Skeletal muscle satellite cell (primary cell): ENCODE measurements around the gene TSGA10IP.
A peak's percentile ranks its signal among the peaks of the same experiment; 100 is the strongest.

Experiments used
- H3K27me3 ChIP-seq: 2 replicates; pipeline ENCODE4 v1.7.0; 2013; ENCODE audit warnings: low read length; ENCODE audit not compliant: control insufficient read depth, insufficient read depth
- H3K36me3 ChIP-seq: 2 replicates; pipeline ENCODE4 v1.7.0; 2013; ENCODE audit warnings: mild to moderate bottlenecking, control low read depth, low read length; ENCODE audit not compliant: insufficient read depth
- H3K4me1 ChIP-seq: 2 replicates; pipeline ENCODE4 v1.7.0; 2013; ENCODE audit warnings: low read length; ENCODE audit not compliant: control insufficient read depth, insufficient read depth
- H3K4me2 ChIP-seq: 2 replicates; pipeline ENCODE4 v1.7.0; 2013; ENCODE audit warnings: mild to moderate bottlenecking, low read length
- H3K4me3 ChIP-seq: 2 replicates; pipeline ENCODE4 v1.7.0; 2013; ENCODE audit warnings: low read length
- H3K9ac ChIP-seq: 2 replicates; pipeline ENCODE4 v1.7.0; 2013; ENCODE audit warnings: mild to moderate bottlenecking, low read depth, low read length, moderate library complexity
- H3K9me3 ChIP-seq: replicated peaks from 2 replicates; pipeline ENCODE4 v1.7.0; 2013; ENCODE audit warnings: mild to moderate bottlenecking, control low read depth, low read length

The TSGA10IP gene

GRCh38 chr11:65906602-65907001 is 38.7 kb upstream of the TSGA10IP start:
- no peak overlapping the region for H3K9ac ChIP-seq
- no peaks in the 10 kb centered on the region for H3K9me3 ChIP-seq
- H3K4me2 ChIP-seq: no peak overlapping the region
- no peak overlapping the region for H3K4me3 ChIP-seq
- no peaks in the 10 kb centered on the region for H3K27me3 ChIP-seq
- H3K36me3 ChIP-seq: no peaks in the 10 kb centered on the region
- H3K4me1 ChIP-seq: peaks cover 53% of the 10 kb centered on the region

GRCh38 chr11:65907878-65908277 is 37.4 kb upstream of the TSGA10IP start:
- Histone ChIP-seq H3K9ac (no peak overlapping the region), H3K4me2 (no peak overlapping the region), H3K4me1 (peaks cover 53% of the 10 kb centered on the region), H3K4me3 (no peak overlapping the region), H3K27me3 (no peaks in the 10 kb centered on the region), H3K9me3 (no peaks in the 10 kb centered on the region), H3K36me3 (no peaks in the 10 kb centered on the region)

DNA sequence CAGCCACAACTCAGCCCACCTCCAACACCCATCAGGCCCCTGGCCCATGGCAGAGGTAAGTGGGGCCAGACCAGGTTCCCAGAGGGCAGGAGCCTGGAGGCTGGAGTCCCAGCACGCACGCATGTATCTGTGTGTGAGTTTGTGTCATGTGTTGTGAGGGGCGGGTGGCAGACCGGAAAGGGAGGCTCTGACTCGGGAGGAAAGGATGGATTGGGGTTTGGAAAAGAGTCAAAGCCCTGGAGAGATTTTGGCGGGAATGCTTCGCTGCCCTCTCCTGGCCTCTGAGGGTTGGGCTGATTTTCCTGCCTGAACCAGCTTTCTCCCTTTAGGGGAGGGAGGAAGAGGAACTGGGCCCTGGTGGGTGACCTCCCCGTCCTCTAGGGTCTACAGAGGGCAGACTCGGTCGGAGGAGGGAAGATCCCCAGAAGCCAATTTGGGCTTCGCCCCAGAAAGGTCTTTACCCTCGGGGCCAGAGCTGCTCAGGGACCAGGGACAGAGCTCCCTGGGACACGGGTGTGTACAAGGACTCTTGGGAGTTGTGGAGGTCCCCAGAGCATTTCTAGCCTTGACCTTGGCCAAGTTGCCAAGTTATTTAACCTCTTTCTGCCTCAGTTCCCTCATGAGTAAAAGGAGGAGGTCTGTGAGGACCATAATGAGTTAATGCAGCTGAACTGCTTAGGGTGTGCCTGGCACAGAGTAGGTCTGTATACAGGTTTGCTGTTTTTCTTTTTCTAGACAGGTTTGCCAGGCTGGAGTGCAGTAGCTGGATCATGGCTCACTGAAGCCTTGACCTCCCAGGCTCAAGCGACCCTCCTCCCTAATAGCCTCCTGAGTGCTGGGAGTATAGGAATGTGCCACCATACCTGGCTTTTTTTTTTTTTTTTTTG is 33.4 kb upstream of the TSGA10IP start:
- peaks cover 3% of the 10 kb centered on the region for H3K36me3 ChIP-seq
- peak overlapping the region; percentile 32 for H3K4me3 ChIP-seq
- H3K4me1 ChIP-seq: peaks cover 72% of the 10 kb centered on the region
- no peaks in the 10 kb centered on the region for H3K27me3 ChIP-seq
- peak overlapping the region; percentile 76 for H3K9ac ChIP-seq
- H3K4me2 ChIP-seq: peak overlapping the region; percentile 57
- H3K9me3 ChIP-seq: no peaks in the 10 kb centered on the region

GRCh38 chr11:65912845-65913244 is 32.4 kb upstream of the TSGA10IP start:
- Histone ChIP-seq H3K36me3 (peaks cover 12% of the 10 kb centered on the region), H3K4me1 (peaks cover 78% of the 10 kb centered on the region), H3K27me3 (no peaks in the 10 kb centered on the region), H3K4me2 (peak overlapping the region; percentile 19), H3K9me3 (no peaks in the 10 kb centered on the region), H3K9ac (peak overlapping the region; percentile 76), H3K4me3 (no peak overlapping the region)

- Histone ChIP-seq H3K4me3 (peak overlapping the region; percentile 42), H3K9me3 (no peaks in the 10 kb centered on the region), H3K4me2 (peak overlapping the region; percentile 74), H3K36me3 (peaks cover 18% of the 10 kb centered on the region), H3K9ac (peak overlapping the region; percentile 79), H3K4me1 (peaks cover 79% of the 10 kb centered on the region), H3K27me3 (no peaks in the 10 kb centered on the region)
Observed at GRCh38 chr11:65915101-65915820, 30.0 kb upstream of the TSGA10IP start.

DNA sequence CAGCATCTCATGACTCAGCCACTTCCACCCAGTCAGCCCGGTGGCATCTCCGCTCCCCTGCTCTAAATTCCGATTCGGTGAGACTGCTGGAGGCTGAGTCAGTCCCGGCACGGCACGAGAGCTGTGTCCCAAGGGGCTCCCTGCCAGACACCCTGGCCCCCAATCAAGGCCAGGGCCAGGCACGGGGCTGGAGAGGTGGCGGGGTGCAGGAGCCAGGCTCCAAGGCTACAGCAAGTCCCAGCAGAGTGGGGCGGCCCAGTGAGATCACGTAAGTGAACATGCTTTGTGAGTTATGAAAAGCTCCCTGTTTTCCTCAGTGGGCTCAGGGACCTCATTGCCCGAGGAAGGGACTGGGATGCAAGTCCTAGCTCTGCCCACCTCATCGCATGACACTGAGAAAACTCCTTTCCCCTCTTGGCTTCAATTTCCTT is 29.4 kb upstream of the TSGA10IP start:
- H3K27me3 ChIP-seq: no peaks in the 10 kb centered on the region
- peak overlapping the region; percentile 95 for H3K4me2 ChIP-seq
- H3K9ac ChIP-seq: peak overlapping the region; percentile 98
- peaks cover 79% of the 10 kb centered on the region for H3K4me1 ChIP-seq
- H3K36me3 ChIP-seq: peaks cover 24% of the 10 kb centered on the region
- no peaks in the 10 kb centered on the region for H3K9me3 ChIP-seq
- peak overlapping the region; percentile 87 for H3K4me3 ChIP-seq

- Histone ChIP-seq H3K9me3 (no peaks in the 10 kb centered on the region), H3K4me1 (peaks cover 76% of the 10 kb centered on the region), H3K27me3 (no peaks in the 10 kb centered on the region), H3K4me2 (peak overlapping the region; percentile 95), H3K36me3 (peaks cover 28% of the 10 kb centered on the region), H3K4me3 (peak overlapping the region; percentile 87), H3K9ac (peak overlapping the region; percentile 98)
Observed at GRCh38 chr11:65916391-65916790, 28.9 kb upstream of the TSGA10IP start.

DNA sequence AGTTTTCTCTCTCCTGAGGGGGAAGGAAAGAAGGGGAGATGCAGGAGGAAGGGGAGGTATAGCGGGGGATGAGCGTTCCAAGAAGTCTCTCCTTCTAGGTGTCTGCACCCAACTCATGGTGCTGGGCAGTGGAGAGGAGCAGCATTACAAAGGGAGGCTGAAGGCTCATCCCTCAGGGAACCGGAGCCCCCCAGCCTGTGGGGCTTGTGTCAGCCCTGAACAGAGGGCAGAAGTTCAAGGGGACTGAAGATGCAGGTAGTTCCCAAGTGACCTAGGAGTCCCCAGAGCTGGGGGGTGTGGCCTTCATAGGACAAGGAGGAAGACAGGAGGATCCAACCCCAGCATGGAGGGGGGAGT is 28.2 kb upstream of the TSGA10IP start:
- peaks cover 73% of the 10 kb centered on the region for H3K4me1 ChIP-seq
- no peaks in the 10 kb centered on the region for H3K9me3 ChIP-seq
- peak overlapping the region; percentile 98 for H3K9ac ChIP-seq
- no peaks in the 10 kb centered on the region for H3K27me3 ChIP-seq
- peaks cover 33% of the 10 kb centered on the region for H3K36me3 ChIP-seq
- peak overlapping the region; percentile 87 for H3K4me3 ChIP-seq
- H3K4me2 ChIP-seq: peak overlapping the region; percentile 95

DNA sequence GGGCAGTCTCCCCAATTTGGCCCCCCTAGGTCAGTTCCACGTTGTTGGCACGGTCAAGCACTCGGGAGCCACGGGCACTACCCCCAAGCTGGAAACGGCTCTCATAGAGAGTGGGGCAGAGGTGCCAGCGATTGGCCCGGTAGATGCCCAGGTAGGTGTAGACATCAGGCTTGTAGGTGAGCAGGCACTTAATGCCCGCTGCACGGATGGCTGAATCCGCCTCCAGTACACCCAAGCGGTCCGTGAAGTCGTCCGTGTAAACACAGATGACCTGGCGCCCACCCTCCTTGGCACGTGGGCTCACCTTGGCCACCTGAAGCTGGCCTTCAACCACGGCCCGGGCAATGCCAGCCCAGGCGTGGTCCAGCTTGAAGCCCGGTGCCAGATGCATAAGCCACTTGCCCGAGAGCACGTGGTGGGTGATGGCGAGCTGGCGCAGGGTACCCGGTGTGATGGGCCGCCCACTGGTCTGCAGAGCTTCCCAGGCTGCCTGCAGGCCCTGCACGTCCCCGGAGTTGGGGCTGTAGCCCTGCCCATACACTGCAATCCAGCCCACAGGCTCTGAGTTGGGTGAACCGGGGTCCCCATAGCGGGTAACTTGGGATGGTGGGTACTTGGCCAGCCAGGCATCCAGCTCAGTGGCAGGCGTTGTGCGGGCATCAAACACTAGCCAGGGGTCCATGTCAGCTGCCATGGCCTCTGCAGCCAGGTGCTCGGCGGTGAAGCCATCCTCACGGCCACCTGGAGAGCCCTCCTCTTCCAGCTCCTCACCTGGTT is 27.7 kb upstream of the TSGA10IP start:
- peak overlapping the region; percentile 98 for H3K9ac ChIP-seq
- H3K4me2 ChIP-seq: peak overlapping the region; percentile 95
- peaks cover 70% of the 10 kb centered on the region for H3K4me1 ChIP-seq
- H3K36me3 ChIP-seq: peaks cover 39% of the 10 kb centered on the region
- no peaks in the 10 kb centered on the region for H3K27me3 ChIP-seq
- peak overlapping the region; percentile 87 for H3K4me3 ChIP-seq
- H3K9me3 ChIP-seq: no peaks in the 10 kb centered on the region

GRCh38 chr11:65918211-65919140 is 26.8 kb upstream of the TSGA10IP start, which contains the start of gene C11orf68:
Gene C11orf68, minus strand, starts transcription at chr11:65919062. Its CDS starts 31 bp downstream, at chr11:65919031.
- Histone ChIP-seq H3K36me3 (peaks cover 47% of the 10 kb centered on the region), H3K4me3 (peak within 1 kb of the TSS; percentile 93), H3K4me2 (peak within 1 kb of the TSS; percentile 95), H3K27me3 (no peaks in the 10 kb centered on the region), H3K4me1 (peaks cover 62% of the 10 kb centered on the region), H3K9ac (peak within 1 kb of the TSS; percentile 98), H3K9me3 (no peaks in the 10 kb centered on the region)
